ENCODE results near the gene KRT82.
A peak's percentile ranks its signal among the peaks of the same experiment; 100 is the strongest.

KRT82 gene

DNA sequence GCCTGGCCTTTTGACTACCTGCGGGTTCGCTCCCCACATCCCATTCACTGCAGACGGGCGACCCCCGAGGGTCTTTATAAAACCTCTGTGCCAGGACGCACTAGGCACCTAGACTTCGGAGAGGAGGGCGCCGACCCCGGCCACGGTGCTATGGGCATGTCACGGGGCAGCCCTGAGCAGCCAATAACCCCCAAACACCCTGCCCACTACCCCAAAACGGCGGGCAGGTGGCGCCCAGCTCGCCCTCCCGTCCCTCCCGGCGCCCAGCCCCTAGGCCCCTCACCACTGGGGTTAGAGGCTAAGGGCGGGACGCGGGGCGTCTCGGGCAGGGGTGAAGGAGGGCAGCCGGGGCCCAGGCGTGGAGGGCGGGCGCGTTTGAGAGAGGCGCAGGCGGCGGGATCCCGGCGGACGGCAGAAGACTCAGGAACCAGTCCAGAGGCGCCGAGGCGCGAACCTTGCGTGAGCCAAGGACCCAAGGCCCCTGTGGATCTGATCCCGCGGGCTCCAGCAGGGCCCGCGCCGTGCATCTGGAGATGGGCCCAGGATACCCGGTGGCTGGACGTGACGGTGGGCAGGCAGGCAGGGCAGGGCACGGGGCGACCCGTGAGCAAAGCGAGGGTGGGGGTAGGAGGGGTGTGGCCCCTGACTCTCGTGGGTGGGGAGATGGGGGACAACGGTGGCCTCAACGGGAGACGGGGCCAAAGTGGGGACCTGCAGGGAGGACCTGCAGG is 49.9 kb downstream of the KRT82 start:
- DNase-seq: no peak
- no peak overlapping the region for H2BK5ac ChIP-seq (ENCODE audit: low read depth, low read length, poor library complexity)
- no peak overlapping the region for H2BK12ac ChIP-seq (ENCODE audit: low read length)
- H3K4me1 ChIP-seq (ENCODE audit: control insufficient read depth in 1 of 2, insufficient read depth in 2 of 2, low read length in 2 of 2): no peaks in the 10 kb centered on the region
- no peak overlapping the region for H3K18ac ChIP-seq (ENCODE audit: low read length)
- no CpG with 5 or more reads among the region's 56 CpGs for WGBS (ENCODE audit: extremely low coverage, insufficient coverage, insufficient read length)
- H3K79me2 ChIP-seq (ENCODE audit: control insufficient read depth, insufficient read depth, low read length, poor library complexity): no peaks in the 10 kb centered on the region
- H3K4me3 ChIP-seq (ENCODE audit: low read depth, low read length): no peak overlapping the region
- H2AK5ac ChIP-seq (ENCODE audit: low read length): no peak overlapping the region
- H2BK120ac ChIP-seq (ENCODE audit: insufficient read depth, low read length, poor library complexity): no peak overlapping the region
- H3K27me3 ChIP-seq (ENCODE audit: insufficient read depth, low read length): no peaks in the 10 kb centered on the region
- no peak overlapping the region for H3K9ac ChIP-seq (ENCODE audit: low read length)
- no peak overlapping the region for H4K8ac ChIP-seq (ENCODE audit: low read depth, low read length)
- H4K91ac ChIP-seq (ENCODE audit: low read depth, low read length): no peak overlapping the region
- H3K4ac ChIP-seq (ENCODE audit: low read depth, low read length): no peak overlapping the region
- H3K36me3 ChIP-seq (ENCODE audit: control insufficient read depth in 1 of 2, insufficient read depth in 2 of 2, low read length in 2 of 2): no peaks in the 10 kb centered on the region
- no peak overlapping the region for H3K14ac ChIP-seq (ENCODE audit: low read length)
- H3K79me1 ChIP-seq (ENCODE audit: low read length): no peaks in the 10 kb centered on the region
- no peak overlapping the region for H2AFZ ChIP-seq (ENCODE audit: insufficient read depth, low read length, poor library complexity)
- H3K4me2 ChIP-seq (ENCODE audit: low read length): no peak overlapping the region
- H4K12ac ChIP-seq (ENCODE audit: low read depth, low read length): no peak overlapping the region
- H3K27ac ChIP-seq (ENCODE audit: low read depth, low read length): no peak overlapping the region
- peaks cover 2% of the 10 kb centered on the region for H3K9me3 ChIP-seq (ENCODE audit: insufficient read depth, low read depth, low read length)
- no peak overlapping the region for H3K23ac ChIP-seq (ENCODE audit: low read length)

DNA sequence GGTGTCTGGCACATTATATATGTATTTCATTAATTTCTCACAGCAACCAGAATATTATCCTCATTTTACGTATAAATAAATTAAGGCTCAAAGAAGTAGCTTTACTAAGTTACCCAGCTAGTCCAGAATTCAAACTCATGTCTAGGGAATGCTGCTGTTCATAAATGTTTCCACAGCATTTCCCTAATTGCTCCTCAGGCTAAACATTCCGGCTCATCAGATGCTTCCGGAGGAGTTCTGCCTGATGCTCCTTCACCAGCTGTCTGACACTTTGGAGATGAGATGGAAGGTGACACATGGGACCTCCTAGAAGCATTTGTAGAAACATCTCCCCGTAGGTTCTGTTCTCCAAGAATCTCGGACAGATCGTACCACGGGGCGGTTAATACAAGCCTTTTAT is 51.0 kb downstream of the KRT82 start:
- H3K79me1 ChIP-seq (ENCODE audit: low read length): no peaks in the 10 kb centered on the region
- H3K9ac ChIP-seq (ENCODE audit: low read length): no peak overlapping the region
- H2AK5ac ChIP-seq (ENCODE audit: low read length): no peak overlapping the region
- H2BK12ac ChIP-seq (ENCODE audit: low read length): no peak overlapping the region
- H2AFZ ChIP-seq (ENCODE audit: insufficient read depth, low read length, poor library complexity): no peak overlapping the region
- no CpG with 5 or more reads among the region's 8 CpGs for WGBS (ENCODE audit: extremely low coverage, insufficient coverage, insufficient read length)
- H3K4me3 ChIP-seq (ENCODE audit: low read depth, low read length): no peak overlapping the region
- H2BK120ac ChIP-seq (ENCODE audit: insufficient read depth, low read length, poor library complexity): no peak overlapping the region
- H4K12ac ChIP-seq (ENCODE audit: low read depth, low read length): no peak overlapping the region
- H3K4ac ChIP-seq (ENCODE audit: low read depth, low read length): no peak overlapping the region
- H4K91ac ChIP-seq (ENCODE audit: low read depth, low read length): no peak overlapping the region
- no peak overlapping the region for H3K27ac ChIP-seq (ENCODE audit: low read depth, low read length)
- no peaks in the 10 kb centered on the region for H3K27me3 ChIP-seq (ENCODE audit: insufficient read depth, low read length)
- H3K36me3 ChIP-seq (ENCODE audit: control insufficient read depth in 1 of 2, insufficient read depth in 2 of 2, low read length in 2 of 2): no peaks in the 10 kb centered on the region
- no peaks in the 10 kb centered on the region for H3K4me1 ChIP-seq (ENCODE audit: control insufficient read depth in 1 of 2, insufficient read depth in 2 of 2, low read length in 2 of 2)
- no peak overlapping the region for H4K8ac ChIP-seq (ENCODE audit: low read depth, low read length)
- no peak overlapping the region for H3K14ac ChIP-seq (ENCODE audit: low read length)
- H3K18ac ChIP-seq (ENCODE audit: low read length): no peak overlapping the region
- H3K79me2 ChIP-seq (ENCODE audit: control insufficient read depth, insufficient read depth, low read length, poor library complexity): no peaks in the 10 kb centered on the region
- H2BK5ac ChIP-seq (ENCODE audit: low read depth, low read length, poor library complexity): no peak overlapping the region
- peaks cover 2% of the 10 kb centered on the region for H3K9me3 ChIP-seq (ENCODE audit: insufficient read depth, low read depth, low read length)
- no peak overlapping the region for H3K4me2 ChIP-seq (ENCODE audit: low read length)
- DNase-seq: peak; percentile 61 to 85
- H3K23ac ChIP-seq (ENCODE audit: low read length): no peak overlapping the region

DNA sequence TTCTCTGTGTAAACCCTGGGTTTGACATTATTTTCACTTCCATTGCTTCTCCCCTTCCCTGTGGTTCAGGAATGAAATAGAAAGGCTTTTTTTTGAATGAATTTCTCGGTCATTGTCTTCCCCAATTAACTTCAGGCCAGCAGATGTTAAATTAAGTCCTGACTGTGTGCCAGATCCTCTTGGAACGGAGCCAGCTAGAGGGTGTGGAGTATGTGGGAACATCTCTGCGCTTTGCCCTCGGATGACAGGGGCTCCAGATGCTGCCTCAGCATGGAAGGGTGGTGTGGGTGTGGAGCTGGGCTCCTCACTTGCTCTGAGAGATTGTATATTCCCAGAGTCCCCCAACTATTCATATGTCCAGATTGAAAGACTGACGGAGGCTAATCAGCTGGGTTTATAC is 51.9 kb downstream of the KRT82 start:
- no peaks in the 10 kb centered on the region for H3K79me2 ChIP-seq (ENCODE audit: control insufficient read depth, insufficient read depth, low read length, poor library complexity)
- no peak overlapping the region for H4K12ac ChIP-seq (ENCODE audit: low read depth, low read length)
- no peaks in the 10 kb centered on the region for H3K36me3 ChIP-seq (ENCODE audit: control insufficient read depth in 1 of 2, insufficient read depth in 2 of 2, low read length in 2 of 2)
- H3K9ac ChIP-seq (ENCODE audit: low read length): no peak overlapping the region
- H3K27me3 ChIP-seq (ENCODE audit: insufficient read depth, low read length): no peaks in the 10 kb centered on the region
- no peak for DNase-seq
- no peak overlapping the region for H4K8ac ChIP-seq (ENCODE audit: low read depth, low read length)
- peaks cover 4% of the 10 kb centered on the region for H3K9me3 ChIP-seq (ENCODE audit: insufficient read depth, low read depth, low read length)
- no CpG with 5 or more reads among the region's 5 CpGs for WGBS (ENCODE audit: extremely low coverage, insufficient coverage, insufficient read length)
- no peaks in the 10 kb centered on the region for H3K79me1 ChIP-seq (ENCODE audit: low read length)
- no peak overlapping the region for H3K4me2 ChIP-seq (ENCODE audit: low read length)
- no peak overlapping the region for H2BK12ac ChIP-seq (ENCODE audit: low read length)
- H4K91ac ChIP-seq (ENCODE audit: low read depth, low read length): no peak overlapping the region
- H2BK5ac ChIP-seq (ENCODE audit: low read depth, low read length, poor library complexity): no peak overlapping the region
- H2AK5ac ChIP-seq (ENCODE audit: low read length): no peak overlapping the region
- H2BK120ac ChIP-seq (ENCODE audit: insufficient read depth, low read length, poor library complexity): no peak overlapping the region
- H3K18ac ChIP-seq (ENCODE audit: low read length): no peak overlapping the region
- H3K27ac ChIP-seq (ENCODE audit: low read depth, low read length): no peak overlapping the region
- no peak overlapping the region for H3K23ac ChIP-seq (ENCODE audit: low read length)
- no peak overlapping the region for H3K14ac ChIP-seq (ENCODE audit: low read length)
- H3K4me3 ChIP-seq (ENCODE audit: low read depth, low read length): no peak overlapping the region
- no peaks in the 10 kb centered on the region for H3K4me1 ChIP-seq (ENCODE audit: control insufficient read depth in 1 of 2, insufficient read depth in 2 of 2, low read length in 2 of 2)
- no peak overlapping the region for H3K4ac ChIP-seq (ENCODE audit: low read depth, low read length)
- H2AFZ ChIP-seq (ENCODE audit: insufficient read depth, low read length, poor library complexity): no peak overlapping the region

DNA sequence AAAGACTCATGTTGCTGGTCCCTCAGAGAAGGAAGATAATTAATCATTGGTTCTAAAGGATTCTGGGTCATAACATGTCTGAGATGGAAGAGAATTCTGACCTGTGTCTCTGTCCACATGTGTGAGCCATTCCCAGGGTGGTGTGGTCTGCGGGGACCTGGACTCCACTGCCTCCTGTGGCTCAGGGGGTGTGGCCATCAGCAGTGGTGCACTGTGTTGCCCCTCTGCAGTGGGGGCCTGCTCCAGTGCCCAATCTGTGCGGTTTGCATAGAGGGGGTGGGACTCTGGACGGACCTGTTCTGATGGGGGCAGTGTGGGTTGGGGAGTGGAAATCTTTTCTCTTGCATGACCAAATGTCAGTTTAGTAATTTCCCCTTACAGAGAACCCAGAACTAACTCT is 52.4 kb downstream of the KRT82 start:
- peaks cover 2% of the 10 kb centered on the region for H3K9me3 ChIP-seq (ENCODE audit: insufficient read depth, low read depth, low read length)
- no peak overlapping the region for H2BK5ac ChIP-seq (ENCODE audit: low read depth, low read length, poor library complexity)
- no peaks in the 10 kb centered on the region for H3K36me3 ChIP-seq (ENCODE audit: control insufficient read depth in 1 of 2, insufficient read depth in 2 of 2, low read length in 2 of 2)
- H2AFZ ChIP-seq (ENCODE audit: insufficient read depth, low read length, poor library complexity): no peak overlapping the region
- no peaks in the 10 kb centered on the region for H3K27me3 ChIP-seq (ENCODE audit: insufficient read depth, low read length)
- no peaks in the 10 kb centered on the region for H3K4me1 ChIP-seq (ENCODE audit: control insufficient read depth in 1 of 2, insufficient read depth in 2 of 2, low read length in 2 of 2)
- H4K91ac ChIP-seq (ENCODE audit: low read depth, low read length): no peak overlapping the region
- no peak overlapping the region for H3K4ac ChIP-seq (ENCODE audit: low read depth, low read length)
- no peak overlapping the region for H3K27ac ChIP-seq (ENCODE audit: low read depth, low read length)
- no peak overlapping the region for H2BK12ac ChIP-seq (ENCODE audit: low read length)
- DNase-seq: no peak
- H3K23ac ChIP-seq (ENCODE audit: low read length): no peak overlapping the region
- H3K79me1 ChIP-seq (ENCODE audit: low read length): no peaks in the 10 kb centered on the region
- no peak overlapping the region for H2AK5ac ChIP-seq (ENCODE audit: low read length)
- WGBS (ENCODE audit: extremely low coverage, insufficient coverage, insufficient read length): no CpG with 5 or more reads among the region's 3 CpGs
- no peak overlapping the region for H2BK120ac ChIP-seq (ENCODE audit: insufficient read depth, low read length, poor library complexity)
- no peak overlapping the region for H3K4me2 ChIP-seq (ENCODE audit: low read length)
- H4K8ac ChIP-seq (ENCODE audit: low read depth, low read length): no peak overlapping the region
- peak overlapping the region; percentile 14 for H3K4me3 ChIP-seq (ENCODE audit: low read depth, low read length)
- H3K18ac ChIP-seq (ENCODE audit: low read length): no peak overlapping the region
- no peak overlapping the region for H4K12ac ChIP-seq (ENCODE audit: low read depth, low read length)
- no peak overlapping the region for H3K14ac ChIP-seq (ENCODE audit: low read length)
- no peak overlapping the region for H3K9ac ChIP-seq (ENCODE audit: low read length)
- no peaks in the 10 kb centered on the region for H3K79me2 ChIP-seq (ENCODE audit: control insufficient read depth, insufficient read depth, low read length, poor library complexity)

Measured in trophoblast cell (in vitro differentiated cells and primary cell).